Measurements from ENCODE around the gene APBB2. TPM values are rescaled to one million over a fixed set of nuclear protein-coding genes. Genes with fewer than 3 reads are reported as not detected.

APBB2 gene
- total RNA-seq, 1 experiment from 2014 or later, result 46.0 TPM

- Histone ChIP-seq H3K9me3 (ENCODE audit: insufficient read depth, low read depth) (no peaks in the 10 kb centered on the region), H3K4me2 (no peak overlapping the region), H3K4me3 (no peak overlapping the region), H3K79me2 (ENCODE audit: low read depth) (no peaks in the 10 kb centered on the region), H2AFZ (no peak overlapping the region), H3K27me3 (ENCODE audit: insufficient read depth, low read depth) (no peaks in the 10 kb centered on the region), H3K4me1 (replicated peaks; ENCODE audit: insufficient read depth) (no peaks in the 10 kb centered on the region), H3K9me2 (ENCODE audit: insufficient read depth) (no peaks in the 10 kb centered on the region), H3F3A (ENCODE audit: insufficient read depth, low read depth) (no peaks in the 10 kb centered on the region), H3K27ac (peak overlapping the region; percentile 40), H4K20me1 (ENCODE audit: insufficient read depth) (no peaks in the 10 kb centered on the region), H3K36me3 (ENCODE audit: low read depth) (no peaks in the 10 kb centered on the region)
- intact Hi-C loops (cut with micrococcal nuclease; ENCODE audit: unreplicated experiment), result no loop called here
- DNase-seq, result no peak
- TF ChIP-seq EZH2 (IDR thresholded peaks at IDR 0.05; ENCODE audit: low read depth), result no peak
- TF ChIP-seq, protein P1, sequence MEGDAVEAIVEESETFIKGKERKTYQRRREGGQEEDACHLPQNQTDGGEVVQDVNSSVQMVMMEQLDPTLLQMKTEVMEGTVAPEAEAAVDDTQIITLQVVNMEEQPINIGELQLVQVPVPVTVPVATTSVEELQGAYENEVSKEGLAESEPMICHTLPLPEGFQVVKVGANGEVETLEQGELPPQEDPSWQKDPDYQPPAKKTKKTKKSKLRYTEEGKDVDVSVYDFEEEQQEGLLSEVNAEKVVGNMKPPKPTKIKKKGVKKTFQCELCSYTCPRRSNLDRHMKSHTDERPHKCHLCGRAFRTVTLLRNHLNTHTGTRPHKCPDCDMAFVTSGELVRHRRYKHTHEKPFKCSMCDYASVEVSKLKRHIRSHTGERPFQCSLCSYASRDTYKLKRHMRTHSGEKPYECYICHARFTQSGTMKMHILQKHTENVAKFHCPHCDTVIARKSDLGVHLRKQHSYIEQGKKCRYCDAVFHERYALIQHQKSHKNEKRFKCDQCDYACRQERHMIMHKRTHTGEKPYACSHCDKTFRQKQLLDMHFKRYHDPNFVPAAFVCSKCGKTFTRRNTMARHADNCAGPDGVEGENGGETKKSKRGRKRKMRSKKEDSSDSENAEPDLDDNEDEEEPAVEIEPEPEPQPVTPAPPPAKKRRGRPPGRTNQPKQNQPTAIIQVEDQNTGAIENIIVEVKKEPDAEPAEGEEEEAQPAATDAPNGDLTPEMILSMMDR (conservative IDR thresholded peaks at IDR 0.05), result no peak
- no TSS peak for BruUV-seq (replicated peaks)
- CTCF ChIA-PET, result no interaction called here
- POLR2A ChIA-PET (ENCODE audit: unreplicated experiment), result no interaction called here
Measured at GRCh38 chr4:40763228-40763716, 451.1 kb downstream of the APBB2 start.

Other genes starting within 250 kb of the APBB2 start
- 1,253 and 1,355 TPM in 2 replicates for gene UCHL1, start 42.4 kb upstream of the APBB2 start, total RNA-seq (2021)